ENCODE data around the gene TRPT1.

GRCh38 chr11:64207256-64208085, 18.5 kb downstream of the TRPT1 start:
- no peak for TF ChIP-seq ZC3H10 (CRISPR knock-in tag; IDR thresholded peaks at IDR 0.05)
- TF ChIP-seq PATZ1 (CRISPR knock-in tag; IDR thresholded peaks at IDR 0.05; ENCODE audit: borderline replicate concordance) = no peak
- TF ChIP-seq ZNF565 (CRISPR knock-in tag; conservative IDR thresholded peaks at IDR 0.05; ENCODE audit: low read depth) = no peak
- TF ChIP-seq ZNF8 (CRISPR knock-in tag; IDR thresholded peaks at IDR 0.05) = no peak
- no peak for TF ChIP-seq ZNF70 (CRISPR knock-in tag; IDR thresholded peaks at IDR 0.05)
- TF ChIP-seq TOX (CRISPR knock-in tag; IDR thresholded peaks at IDR 0.05; ENCODE audit: borderline replicate concordance) = no peak
